ENCODE measurements around the gene QRICH2.

- TF ChIP-seq, protein P1, sequence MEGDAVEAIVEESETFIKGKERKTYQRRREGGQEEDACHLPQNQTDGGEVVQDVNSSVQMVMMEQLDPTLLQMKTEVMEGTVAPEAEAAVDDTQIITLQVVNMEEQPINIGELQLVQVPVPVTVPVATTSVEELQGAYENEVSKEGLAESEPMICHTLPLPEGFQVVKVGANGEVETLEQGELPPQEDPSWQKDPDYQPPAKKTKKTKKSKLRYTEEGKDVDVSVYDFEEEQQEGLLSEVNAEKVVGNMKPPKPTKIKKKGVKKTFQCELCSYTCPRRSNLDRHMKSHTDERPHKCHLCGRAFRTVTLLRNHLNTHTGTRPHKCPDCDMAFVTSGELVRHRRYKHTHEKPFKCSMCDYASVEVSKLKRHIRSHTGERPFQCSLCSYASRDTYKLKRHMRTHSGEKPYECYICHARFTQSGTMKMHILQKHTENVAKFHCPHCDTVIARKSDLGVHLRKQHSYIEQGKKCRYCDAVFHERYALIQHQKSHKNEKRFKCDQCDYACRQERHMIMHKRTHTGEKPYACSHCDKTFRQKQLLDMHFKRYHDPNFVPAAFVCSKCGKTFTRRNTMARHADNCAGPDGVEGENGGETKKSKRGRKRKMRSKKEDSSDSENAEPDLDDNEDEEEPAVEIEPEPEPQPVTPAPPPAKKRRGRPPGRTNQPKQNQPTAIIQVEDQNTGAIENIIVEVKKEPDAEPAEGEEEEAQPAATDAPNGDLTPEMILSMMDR (IDR thresholded peaks at IDR 0.05) = no peak
- TF ChIP-seq POLR2A (IDR thresholded peaks at IDR 0.05) = no peak
Observed at GRCh38 chr17:76341301-76341700, 33.2 kb upstream of the QRICH2 start.

All from gastroesophageal sphincter (tissue), 3 donors.